HCT116 (cell line): Measurements from ENCODE around the gene ANO4. TPM values are rescaled to one million over a fixed set of nuclear protein-coding genes. Genes with fewer than 3 reads are reported as not detected.

Experiments
- ATAC-seq: fragments of 200-7000 bp; cut with Tn5 transposase; 2 replicates; pipeline ENCODE4 v1.9.1; 2020; ENCODE audit warnings: mild to moderate bottlenecking, moderate library complexity
- BruUV-seq: library from RNA; stranded (reverse); fragments of 400-500 nt; replicated peaks from 2 replicates; lab custom pipeline; 2021; lab: Mats Ljungman, UMichigan
- CTCF ChIA-PET: fragments of 300-600 bp; sonication (Branson Sonifier 250); formaldehyde crosslinking; loops from one replicate; lab custom pipeline; 2021; ENCODE audit warnings: antibody characterized with exemption; lab: Charles Lee
- POLR2A ChIA-PET: fragments of 300-600, 350-600 bp; sonication (Branson Sonifier 250); formaldehyde crosslinking; loops from one replicate; lab custom pipeline; 2021; ENCODE audit warnings: antibody characterized with exemption; lab: Charles Lee
- RAD21 ChIA-PET, 2 experiments: fragments of 300-600 bp; sonication (Branson Sonifier 250); formaldehyde crosslinking; loops; one replicate each; lab custom pipeline; 2023; ENCODE audit warnings: low total read pairs in 2 of 2; ENCODE audit not compliant: uncharacterized antibody in 2 of 2, unreplicated experiment in 2 of 2, low non-redundant PET in 1 of 2; lab: Charles Lee
- DNase-seq: peaks from one replicate; pipeline ENCODE4 v3.0.0-alpha.2; 2010; ENCODE audit warnings: low read depth, low spot score
- H2AFZ ChIP-seq: fragments of 200-600 bp; shearing (Covaris generic), sonication (generic); 2 replicates; pipeline ENCODE4 v1.6.1; 2017; ENCODE audit warnings: low read depth, mixed run types, mixed read lengths, antibody characterized with exemption, low read length; ENCODE audit not compliant: poor library complexity, severe bottlenecking
- H3K27ac ChIP-seq: 2 replicates; pipeline ENCODE4 v1.5.1; 2012; ENCODE audit warnings: low read depth, low read length
- H3K27me3 ChIP-seq: fragments of 200-600 bp; sonication (generic); 2 replicates; pipeline ENCODE4 v1.6.1; 2016; ENCODE audit warnings: mixed run types, low read length, mixed read lengths; ENCODE audit not compliant: insufficient read depth
- H3K36me3 ChIP-seq, 2 experiments: fragments of 200-500 bp in 1 of 2; fragments of 200-600 bp in 1 of 2; sonication (Bioruptor generic) in 1 of 2; sonication (generic) in 1 of 2; 2 replicates each; pipeline versions ENCODE4 v1.5.1 to v1.6.1; 2014 to 2016; ENCODE audit warnings: low read length in 2 of 2, inconsistent platforms in 1 of 2, mixed read lengths in 1 of 2, mixed run types in 1 of 2; ENCODE audit not compliant: insufficient read depth in 2 of 2, control insufficient read depth in 1 of 2
- H3K4me1 ChIP-seq, 2 experiments: fragments of 200-600 bp in 1 of 2; sonication (generic) in 1 of 2; 2 replicates each; pipeline versions ENCODE4 v1.5.1 to v1.6.1; 2012 to 2017; ENCODE audit warnings: low read length in 2 of 2, inconsistent platforms in 1 of 2, mild to moderate bottlenecking in 1 of 2, mixed read lengths in 1 of 2, mixed run types in 1 of 2, moderate library complexity in 1 of 2; ENCODE audit not compliant: insufficient read depth in 2 of 2, control insufficient read depth in 1 of 2
- H3K4me2 ChIP-seq: fragments of 200-600 bp; sonication (generic); 2 replicates; pipeline ENCODE4 v1.6.1; 2017; ENCODE audit warnings: mixed run types, low read length, mixed read lengths
- H3K4me3 ChIP-seq, 2 experiments: fragments of 200-600 bp in 1 of 2; sonication (generic) in 1 of 2; replicated peaks in 1 of 2; 2 replicates each; pipeline ENCODE4 v1.5.1; 2011 to 2016; ENCODE audit warnings: low read length in 2 of 2, control low read depth in 1 of 2, low read depth in 1 of 2, mild to moderate bottlenecking in 1 of 2, mixed read lengths in 1 of 2, mixed run types in 1 of 2
- H3K79me2 ChIP-seq: fragments of 200-600 bp; sonication (generic); 2 replicates; pipeline ENCODE4 v1.6.1; 2017; ENCODE audit warnings: mild to moderate bottlenecking, mixed run types, low read length, moderate library complexity, mixed read lengths; ENCODE audit not compliant: insufficient read depth
- H3K9ac ChIP-seq: fragments of 200-600 bp; sonication (generic); 2 replicates; pipeline ENCODE4 v1.6.1; 2016; ENCODE audit warnings: low read length, mixed read lengths
- H3K9me2 ChIP-seq: fragments of 200-600 bp; sonication (generic), shearing (Covaris generic); 2 replicates; pipeline ENCODE4 v1.6.1; 2017; ENCODE audit warnings: mixed run types, mild to moderate bottlenecking, moderate library complexity; ENCODE audit not compliant: insufficient read depth
- H3K9me3 ChIP-seq, 2 experiments: fragments of 200-500 bp in 1 of 2; fragments of 200-600 bp in 1 of 2; sonication (Bioruptor generic) in 1 of 2; sonication (generic) in 1 of 2; 2 replicates each; pipeline ENCODE4 v1.6.1; 2014 to 2017; ENCODE audit warnings: low read length in 2 of 2, mixed read lengths in 2 of 2, inconsistent platforms in 1 of 2, low read depth in 1 of 2, mild to moderate bottlenecking in 1 of 2, mixed run types in 1 of 2, moderate library complexity in 1 of 2; ENCODE audit not compliant: control insufficient read depth in 1 of 2, insufficient read depth in 1 of 2
- H4K20me1 ChIP-seq: fragments of 200-600 bp; sonication (generic), shearing (Covaris generic); 2 replicates; pipeline ENCODE4 v1.6.1; 2017; ENCODE audit warnings: mixed run types, mild to moderate bottlenecking, moderate library complexity; ENCODE audit not compliant: insufficient read depth
- CEBPB ChIP-seq: IDR thresholded peaks from 2 replicates; pipeline ENCODE4 v1.6.1; 2012; ENCODE audit warnings: low read depth
- EGR1 ChIP-seq: IDR thresholded peaks from 2 replicates; pipeline ENCODE4 v1.6.1; 2012; ENCODE audit warnings: low read depth
- ELF1 ChIP-seq: IDR thresholded peaks from 2 replicates; pipeline ENCODE4 v1.6.1; 2012; ENCODE audit warnings: low read depth, borderline replicate concordance
- EZH2 ChIP-seq: fragments of 200-600 bp; sonication (generic); IDR thresholded peaks from 2 replicates; pipeline ENCODE4 v1.6.1; 2017; ENCODE audit warnings: antibody characterized with exemption, mixed run types
- EZH2phosphoT487 ChIP-seq: fragments of 200-600 bp; IDR thresholded peaks from 2 replicates; pipeline ENCODE4 v1.6.1; 2018; ENCODE audit warnings: antibody characterized with exemption, borderline replicate concordance
- FOSL1 ChIP-seq: IDR thresholded peaks from 2 replicates; pipeline ENCODE4 v1.6.1; 2012; ENCODE audit warnings: low read depth
- POLR2AphosphoS5 ChIP-seq: IDR thresholded peaks from 2 replicates; pipeline ENCODE4 v1.6.1; 2011; ENCODE audit warnings: mild to moderate bottlenecking, low read depth, low read length, moderate library complexity
- RAD21 ChIP-seq: IDR thresholded peaks from 2 replicates; pipeline ENCODE4 v1.6.1; 2012; ENCODE audit warnings: low read depth, mild to moderate bottlenecking
- SIN3A ChIP-seq: IDR thresholded peaks from 2 replicates; pipeline ENCODE4 v1.6.1; 2012; ENCODE audit warnings: low read depth
- SRF ChIP-seq: IDR thresholded peaks from 2 replicates; pipeline ENCODE4 v1.6.1; 2012; ENCODE audit warnings: low read depth
- TCF7L2 ChIP-seq: IDR thresholded peaks from 2 replicates; pipeline ENCODE4 v1.7.0; 2011; ENCODE audit warnings: borderline replicate concordance, inconsistent platforms; ENCODE audit not compliant: insufficient read depth, insufficient read length; ENCODE audit errors: extremely low read depth
- YY1 ChIP-seq: IDR thresholded peaks from 2 replicates; pipeline ENCODE4 v1.6.1; 2011; ENCODE audit warnings: low read length, low read depth, moderate library complexity, mild to moderate bottlenecking; ENCODE audit not compliant: insufficient replicate concordance; ENCODE audit errors: extremely low read depth
- ZBTB33 ChIP-seq: IDR thresholded peaks from 2 replicates; pipeline ENCODE4 v1.6.1; 2011; ENCODE audit warnings: mild to moderate bottlenecking, low read length, moderate library complexity; ENCODE audit not compliant: insufficient replicate concordance; ENCODE audit errors: extremely low read depth
- ZFX ChIP-seq: fragments of 450-650 bp; IDR thresholded peaks from 2 replicates; pipeline ENCODE4 v1.6.1; 2017
- intact Hi-C: fragments of 100-400 bp; cut with micrococcal nuclease; formaldehyde crosslinking; loops from 2 replicates; pipeline ENCODE4 v1.10.0; 2022
- total RNA-seq: library from RNA; stranded (reverse); gene quantifications from one replicate; pipeline ENCODE4 v1.2.1, GENCODE V29; 2021; ENCODE audit not compliant: unreplicated experiment
- TF ChIP-seq, protein P1 (sequence below): IDR thresholded peaks from 2 replicates; pipeline ENCODE4 v1.6.1; 2012
- TF ChIP-seq, protein P2 (sequence below): IDR thresholded peaks from 2 replicates; pipeline ENCODE4 v1.6.1; 2012; ENCODE audit warnings: low read depth

Gene ANO4
- total RNA-seq, 1 experiment from 2014 or later, result 1.7 TPM

- DNase-seq (no peak), ATAC-seq (no peak; the same call in 1 of the 2 replicates)
- H3K9me2 ChIP-seq, result no peaks in the 10 kb centered on the region; the same call in 1 of the 2 replicates
- no peak overlapping the region for H2AFZ ChIP-seq
- H4K20me1 ChIP-seq, result no peaks in the 10 kb centered on the region
- ChIA-PET CTCF (no interaction called here), POLR2A (no interaction called here), RAD21 (no interaction called here)
- no peaks in the 10 kb centered on the region for H3K27me3 ChIP-seq
- no peaks in the 10 kb centered on the region for H3K79me2 ChIP-seq
- H3K9me3 ChIP-seq, result no peaks in the 10 kb centered on the region
- H3K9ac ChIP-seq, result no peak overlapping the region
- no peak overlapping the region for H3K4me3 ChIP-seq
- TF ChIP-seq EZH2 (no peak), CEBPB (no peak), YY1 (no peak), ELF1 (no peak), TCF7L2 (no peak), ZFX (no peak), SRF (no peak)
- TF ChIP-seq, all 23 proteins: peak for 0
- no TSS peak for BruUV-seq
- Histone ChIP-seq H3K4me1 (0 out of 4 replicates have a peak, but pooled peaks cover 0 to 6% of the 10 kb centered on the region in 2 experiments), H3K4me2 (no peak overlapping the region), H3K27ac (no peak overlapping the region), H3K36me3 (no peaks in the 10 kb centered on the region)
- intact Hi-C loops, result no loop called here
Measured at GRCh38 chr12:101087920-101088319, 293.3 kb downstream of the ANO4 start.

DNA sequence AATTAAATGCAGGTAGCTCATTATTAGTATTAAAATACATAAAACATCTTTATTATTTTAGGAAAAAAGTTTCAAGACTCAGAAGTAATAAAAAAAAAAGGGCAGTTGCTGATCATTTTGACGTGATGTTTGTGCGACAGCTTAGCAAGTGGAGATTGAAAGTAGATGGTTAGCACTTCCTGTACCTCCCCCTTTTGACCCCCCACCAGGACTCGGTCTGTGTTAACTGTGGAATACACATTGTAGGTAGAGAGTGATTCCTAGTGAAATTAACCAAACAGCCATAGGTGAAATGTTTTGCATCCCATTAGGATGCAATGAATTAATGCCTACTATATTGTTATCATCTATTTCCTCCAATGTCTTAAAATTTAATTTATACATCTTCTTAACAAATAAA lies 294.7 kb downstream of the ANO4 start:
- DNase-seq (no peak), ATAC-seq (no peak)
- Histone ChIP-seq H3K27ac (no peak overlapping the region), H2AFZ (no peak overlapping the region), H3K36me3 (no peaks in the 10 kb centered on the region), H3K9ac (no peak overlapping the region), H3K79me2 (no peaks in the 10 kb centered on the region), H3K9me3 (no peaks in the 10 kb centered on the region), H3K4me2 (no peak overlapping the region), H4K20me1 (no peaks in the 10 kb centered on the region), H3K4me1 (0 out of 4 replicates have a peak, but pooled peaks cover 0 to 6% of the 10 kb centered on the region in 2 experiments), H3K4me3 (no peak overlapping the region), H3K9me2 (peaks cover 3% of the 10 kb centered on the region; the same call in 1 of the 2 replicates), H3K27me3 (no peaks in the 10 kb centered on the region)
- POLR2A ChIA-PET, result no interaction called here
- no TSS peak for BruUV-seq
- CTCF ChIA-PET, result no interaction called here
- intact Hi-C loops, result no loop called here
- RAD21 ChIA-PET, result interaction anchor here in 1 of 2 experiments (0.6 kb wide), 1 partner anchor 289 kb away, joined by 3 read pairs; no protein-coding TSS in a partner anchor
- TF ChIP-seq ZBTB33 (no peak), SRF (no peak), SIN3A (no peak), EGR1 (no peak), CEBPB (no peak), FOSL1 (no peak), POLR2AphosphoS5 (no peak), RAD21 (no peak), EZH2phosphoT487 (no peak), ZFX (no peak), EZH2 (no peak)
- TF ChIP-seq, protein P1, sequence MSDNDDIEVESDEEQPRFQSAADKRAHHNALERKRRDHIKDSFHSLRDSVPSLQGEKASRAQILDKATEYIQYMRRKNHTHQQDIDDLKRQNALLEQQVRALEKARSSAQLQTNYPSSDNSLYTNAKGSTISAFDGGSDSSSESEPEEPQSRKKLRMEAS, result no peak
- TF ChIP-seq, protein P2, sequence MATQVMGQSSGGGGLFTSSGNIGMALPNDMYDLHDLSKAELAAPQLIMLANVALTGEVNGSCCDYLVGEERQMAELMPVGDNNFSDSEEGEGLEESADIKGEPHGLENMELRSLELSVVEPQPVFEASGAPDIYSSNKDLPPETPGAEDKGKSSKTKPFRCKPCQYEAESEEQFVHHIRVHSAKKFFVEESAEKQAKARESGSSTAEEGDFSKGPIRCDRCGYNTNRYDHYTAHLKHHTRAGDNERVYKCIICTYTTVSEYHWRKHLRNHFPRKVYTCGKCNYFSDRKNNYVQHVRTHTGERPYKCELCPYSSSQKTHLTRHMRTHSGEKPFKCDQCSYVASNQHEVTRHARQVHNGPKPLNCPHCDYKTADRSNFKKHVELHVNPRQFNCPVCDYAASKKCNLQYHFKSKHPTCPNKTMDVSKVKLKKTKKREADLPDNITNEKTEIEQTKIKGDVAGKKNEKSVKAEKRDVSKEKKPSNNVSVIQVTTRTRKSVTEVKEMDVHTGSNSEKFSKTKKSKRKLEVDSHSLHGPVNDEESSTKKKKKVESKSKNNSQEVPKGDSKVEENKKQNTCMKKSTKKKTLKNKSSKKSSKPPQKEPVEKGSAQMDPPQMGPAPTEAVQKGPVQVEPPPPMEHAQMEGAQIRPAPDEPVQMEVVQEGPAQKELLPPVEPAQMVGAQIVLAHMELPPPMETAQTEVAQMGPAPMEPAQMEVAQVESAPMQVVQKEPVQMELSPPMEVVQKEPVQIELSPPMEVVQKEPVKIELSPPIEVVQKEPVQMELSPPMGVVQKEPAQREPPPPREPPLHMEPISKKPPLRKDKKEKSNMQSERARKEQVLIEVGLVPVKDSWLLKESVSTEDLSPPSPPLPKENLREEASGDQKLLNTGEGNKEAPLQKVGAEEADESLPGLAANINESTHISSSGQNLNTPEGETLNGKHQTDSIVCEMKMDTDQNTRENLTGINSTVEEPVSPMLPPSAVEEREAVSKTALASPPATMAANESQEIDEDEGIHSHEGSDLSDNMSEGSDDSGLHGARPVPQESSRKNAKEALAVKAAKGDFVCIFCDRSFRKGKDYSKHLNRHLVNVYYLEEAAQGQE, result no peak
